GM12878 (cell line): ENCODE results near the gene ITGB3BP. TPM values are rescaled to one million over a fixed set of nuclear protein-coding genes. Genes with fewer than 3 reads are reported as not detected.

Experiments used
- ATAC-seq: fragments of 200-7000 bp; cut with Tn5 transposase; 3 replicates; pipeline ENCODE4 v1.9.1; 2020; ENCODE audit warnings: mild to moderate bottlenecking, moderate library complexity
- Bru-seq: library from RNA; stranded (reverse); fragments of 400-500 nt; gene quantifications from one replicate; lab custom pipeline; 2021; lab: Mats Ljungman, UMichigan
- BruChase-seq, 2 experiments: library from RNA; stranded (reverse); fragments of 400-500 nt; gene quantifications; one replicate each; lab custom pipeline; 2021; lab: Mats Ljungman, UMichigan
- BruUV-seq: library from RNA; stranded (reverse); fragments of 400-500 nt; replicated peaks from 2 replicates; lab custom pipeline; 2021; lab: Mats Ljungman, UMichigan
- CTCF ChIA-PET: fragments of 300-600 bp; sonication (Branson Sonifier 250); formaldehyde crosslinking; extraction: SDS; loops from one replicate; lab custom pipeline; 2021; ENCODE audit warnings: inconsistent platforms; lab: Yijun Ruan, JAX
- POLR2A ChIA-PET: fragments of 350-600 bp; formaldehyde crosslinking; extraction: SDS; loops from one replicate; lab custom pipeline; 2021; ENCODE audit warnings: inconsistent platforms; lab: Charles Lee
- RAD21 ChIA-PET: fragments of 300-600 bp; sonication (Branson Sonifier 250); formaldehyde crosslinking; loops from one replicate; lab custom pipeline; 2023; ENCODE audit warnings: antibody characterized with exemption; ENCODE audit not compliant: unreplicated experiment; lab: Charles Lee
- SMC1A ChIA-PET: fragments of 300-600 bp; sonication (Branson Sonifier 250); formaldehyde crosslinking; loops from one replicate; lab custom pipeline; 2023; ENCODE audit not compliant: unreplicated experiment, uncharacterized antibody; lab: Charles Lee
- DNase-seq: peaks from one replicate; pipeline ENCODE4 v3.0.0-alpha.2; 2011; ENCODE audit warnings: low read depth, low spot score
- FAIRE-seq: peaks from 3 replicates; lab custom pipeline; 2011; peaks lifted over from hg19 to GRCh38; lab: Jason Lieb, UNC
- H2AFZ ChIP-seq: 2 replicates; pipeline ENCODE4 v1.6.0; 2011; ENCODE audit warnings: low read depth, low read length, control low read depth; ENCODE audit not compliant: control insufficient read depth
- H3K27ac ChIP-seq: 2 replicates; pipeline ENCODE4 v1.5.1; 2011; ENCODE audit warnings: control low read depth; ENCODE audit not compliant: control insufficient read depth, insufficient read depth
- H3K27me3 ChIP-seq, 2 experiments: replicated peaks in 1 of 2; 2 replicates each; pipeline versions ENCODE4 v1.6.0 to v1.6.1; 2011; ENCODE audit warnings: low read length in 1 of 2; ENCODE audit not compliant: control insufficient read depth in 2 of 2, insufficient read depth in 2 of 2
- H3K36me3 ChIP-seq, 2 experiments: 2 replicates each; pipeline ENCODE4 v1.5.1; 2011; ENCODE audit warnings: low read length in 1 of 2; ENCODE audit not compliant: control insufficient read depth in 2 of 2, insufficient read depth in 2 of 2
- H3K4me1 ChIP-seq: 2 replicates; pipeline ENCODE4 v1.6.1; 2011; ENCODE audit warnings: mild to moderate bottlenecking, low read length, moderate library complexity, mixed read lengths; ENCODE audit not compliant: control insufficient read depth, insufficient read depth
- H3K4me2 ChIP-seq: 2 replicates; pipeline ENCODE4 v1.6.0; 2011; ENCODE audit warnings: control low read depth; ENCODE audit not compliant: control insufficient read depth, insufficient read depth
- H3K4me3 ChIP-seq: fragments of 200-600 bp; sonication (generic); 2 replicates; pipeline ENCODE4 v1.5.1; 2016
- H3K79me2 ChIP-seq: 2 replicates; pipeline ENCODE4 v1.6.0; 2011; ENCODE audit warnings: low read length; ENCODE audit not compliant: control insufficient read depth, insufficient read depth
- H3K9ac ChIP-seq: 2 replicates; pipeline ENCODE4 v1.8.0; 2011; ENCODE audit warnings: low read length, control low read depth, mixed read lengths; ENCODE audit not compliant: control insufficient read depth, insufficient read depth
- H3K9me3 ChIP-seq: replicated peaks from 3 replicates; pipeline ENCODE4 v1.5.1; 2011; ENCODE audit warnings: mild to moderate bottlenecking, low read length; ENCODE audit not compliant: control insufficient read depth, insufficient read depth
- H4K20me1 ChIP-seq: 2 replicates; pipeline ENCODE4 v1.6.0; 2011; ENCODE audit not compliant: control insufficient read depth, insufficient read depth
- CHD2 ChIP-seq: IDR thresholded peaks from 2 replicates; pipeline ENCODE4 v1.6.1; 2011; ENCODE audit warnings: low read depth, low read length, improper control_type of control experiment, borderline replicate concordance
- HDAC6 ChIP-seq: fragments of 200-600 bp; sonication (generic); IDR thresholded peaks from one replicate; pipeline ENCODE4 v1.8.0; 2017; ENCODE audit warnings: antibody characterized with exemption; ENCODE audit not compliant: unreplicated experiment
- KAT2A ChIP-seq: conservative IDR thresholded peaks from 2 replicates; pipeline ENCODE4 v1.6.1; 2011; ENCODE audit warnings: low read depth, low read length; ENCODE audit not compliant: control insufficient read depth
- NFXL1 ChIP-seq: fragments of 450-650 bp; IDR thresholded peaks from 2 replicates; pipeline ENCODE4 v1.6.1; 2017; ENCODE audit warnings: antibody characterized with exemption, mild to moderate bottlenecking, borderline replicate concordance
- WGBS: methylation state at CpG from one replicate; pipeline ENCODE4 v1.1.6; 2016; ENCODE audit warnings: low lambda C conversion rate; ENCODE audit not compliant: insufficient replicate concordance, insufficient coverage; ENCODE audit errors: missing lambda C conversion rate; 5-methylcytosine and 5-hydroxymethylcytosine counted together
- in situ Hi-C: fragments of 300-500 bp; cut with MboI; formaldehyde crosslinking; loops from 9 replicates; pipeline ENCODE4 v1.14.3; 2018; ENCODE audit warnings: mixed read lengths
- intact Hi-C: fragments of 100-400 bp; cut with micrococcal nuclease; formaldehyde crosslinking; loops from one replicate; pipeline ENCODE4 v1.14.2; 2022; ENCODE audit not compliant: unreplicated experiment
- long read RNA-seq, 2 experiments: library from polyadenylated mRNA; unstranded; transcript quantifications; one replicate each; pipeline ENCODE4 v2.0.0, GENCODE V29; 2019 to 2020
- polyA minus RNA-seq, 3 experiments: library from RNA; depleted of rRNA, polyadenylated mRNA; stranded (reverse); fragments of >200 nt; gene quantifications; 2 replicates each; pipeline ENCODE4 v1.2.3, GENCODE V29; 2011
- polyA plus RNA-seq, 11 experiments: library from polyadenylated mRNA; depleted of rRNA in 4 of 11; unstranded in 6 of 11; stranded (reverse) in 5 of 11; fragments of >200 nt; fragmentation: Nextera tagmentation in 4 of 11; fragmentation: Illumina TruSeq in 1 of 11; extraction: Ambion mirVana in 4 of 11; extraction: Trizol in 1 of 11; gene quantifications; 1 replicate in 1 of 11; 2 replicates in 10 of 11; pipeline versions ENCODE4 v1.2.1 to v1.2.3, GENCODE V29; 2011 to 2016; ENCODE audit warnings: inconsistent platforms in 2 of 11, missing spikeins in 2 of 11, low read depth in 1 of 11
- total RNA-seq, 4 experiments: library from RNA; depleted of rRNA in 3 of 4; stranded (reverse); fragments of >200 nt in 3 of 4; fragmentation: Illumina TruSeq in 1 of 4; extraction: Trizol in 1 of 4; gene quantifications; 2 replicates each; pipeline versions ENCODE4 v1.2.1 to v1.2.3, GENCODE V29; 2013 to 2021
- TF ChIP-seq, protein P1 (sequence below): fragments of 150-350 bp; IDR thresholded peaks from 2 replicates; pipeline ENCODE4 v1.6.1; 2016; ENCODE audit warnings: low read depth, low read length
- TF ChIP-seq, protein P2 (sequence below): IDR thresholded peaks from 2 replicates; pipeline ENCODE4 v1.6.1; 2011; ENCODE audit warnings: mild to moderate bottlenecking, low read depth, low read length, moderate library complexity; ENCODE audit not compliant: insufficient replicate concordance
- TF ChIP-seq, protein P3 (sequence below): fragments of 450-650 bp; formaldehyde crosslinking; IDR thresholded peaks from 2 replicates; pipeline ENCODE4 v1.5.0; 2022; ENCODE audit warnings: mild to moderate bottlenecking, missing genetic modification characterization

Gene ITGB3BP, protein sequence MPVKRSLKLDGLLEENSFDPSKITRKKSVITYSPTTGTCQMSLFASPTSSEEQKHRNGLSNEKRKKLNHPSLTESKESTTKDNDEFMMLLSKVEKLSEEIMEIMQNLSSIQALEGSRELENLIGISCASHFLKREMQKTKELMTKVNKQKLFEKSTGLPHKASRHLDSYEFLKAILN
- total RNA-seq (2013; cell fraction: nucleolus; rRNA removed) = 166 and 174 TPM in 2 replicates
- total RNA-seq (2014; rRNA removed) = 53.3 and 64.7 TPM in 2 replicates
- total RNA-seq (2014; rRNA removed; fragmentation: Illumina TruSeq; extraction: Trizol) = 61.4 and 63.2 TPM in 2 replicates
- 38.9 and 39.2 TPM in 2 replicates for total RNA-seq (2021)
- 22.2 TPM for polyA plus RNA-seq (2011; ENCODE audit: low read depth)
- 66.2 and 112 TPM in 2 replicates for polyA plus RNA-seq (2011; rRNA removed)
- polyA plus RNA-seq (2011; cell fraction: cytosol; rRNA removed) = 16.5 and 18.9 TPM in 2 replicates
- polyA plus RNA-seq (2011; cell fraction: nucleus; rRNA removed) = 30.9 TPM in 2 replicates
- polyA plus RNA-seq (2012) = 50.2 and 51.8 TPM in 2 replicates
- 84.4 and 105 TPM in 2 replicates for polyA plus RNA-seq (2014; fragmentation: Illumina TruSeq; extraction: Trizol)
- polyA plus RNA-seq (2014; fragmentation: Nextera tagmentation; extraction: Ambion mirVana) = 10 to 100 TPM; 82.4 to 86.2 TPM
- 27.5 and 39.2 TPM in 2 replicates for polyA plus RNA-seq (2014; rRNA removed)
- polyA plus RNA-seq (2016; fragmentation: Nextera tagmentation; extraction: Ambion mirVana) = 10 to 100 TPM; 57.6 to 62.3 TPM
- polyA minus RNA-seq (2011; rRNA and poly(A)+ RNA removed) = 11.5 and 12.7 TPM in 2 replicates
- polyA minus RNA-seq (2011; cell fraction: cytosol; rRNA and poly(A)+ RNA removed) = 7.5 and 11.4 TPM in 2 replicates
- 20.1 and 26.8 TPM in 2 replicates for polyA minus RNA-seq (2011; cell fraction: nucleus; rRNA and poly(A)+ RNA removed)
- Bru-seq, nascent RNA = percentile 72 among the genes with signal in this experiment
- percentile 66 among the genes with signal in this experiment for BruChase-seq, experiment 1, labeled RNA remaining after a 6-hour chase
- BruChase-seq, experiment 2, labeled RNA remaining after a 2-hour chase = percentile 68 among the genes with signal in this experiment
- long read RNA-seq, experiment 1, transcript ITGB3BP-201 (9 exons, 948 nt) = major isoform, 13 of 28 reads
- long read RNA-seq, experiment 1, partial matches to known transcripts = 3 of 28 reads
- long read RNA-seq, experiment 1, other reads (novel, unspliced or antisense) = 9 of 28 reads
- long read RNA-seq, experiment 2, transcript ITGB3BP-201 (9 exons, 948 nt) = major isoform, 55 of 131 reads
- long read RNA-seq, experiment 2, transcript ITGB3BP-212 (10 exons, 1,285 nt) = minor isoform, 13 of 131 reads
- long read RNA-seq, experiment 2, partial matches to known transcripts = 23 of 131 reads
- long read RNA-seq, experiment 2, other reads (novel, unspliced or antisense) = 36 of 131 reads

DNA sequence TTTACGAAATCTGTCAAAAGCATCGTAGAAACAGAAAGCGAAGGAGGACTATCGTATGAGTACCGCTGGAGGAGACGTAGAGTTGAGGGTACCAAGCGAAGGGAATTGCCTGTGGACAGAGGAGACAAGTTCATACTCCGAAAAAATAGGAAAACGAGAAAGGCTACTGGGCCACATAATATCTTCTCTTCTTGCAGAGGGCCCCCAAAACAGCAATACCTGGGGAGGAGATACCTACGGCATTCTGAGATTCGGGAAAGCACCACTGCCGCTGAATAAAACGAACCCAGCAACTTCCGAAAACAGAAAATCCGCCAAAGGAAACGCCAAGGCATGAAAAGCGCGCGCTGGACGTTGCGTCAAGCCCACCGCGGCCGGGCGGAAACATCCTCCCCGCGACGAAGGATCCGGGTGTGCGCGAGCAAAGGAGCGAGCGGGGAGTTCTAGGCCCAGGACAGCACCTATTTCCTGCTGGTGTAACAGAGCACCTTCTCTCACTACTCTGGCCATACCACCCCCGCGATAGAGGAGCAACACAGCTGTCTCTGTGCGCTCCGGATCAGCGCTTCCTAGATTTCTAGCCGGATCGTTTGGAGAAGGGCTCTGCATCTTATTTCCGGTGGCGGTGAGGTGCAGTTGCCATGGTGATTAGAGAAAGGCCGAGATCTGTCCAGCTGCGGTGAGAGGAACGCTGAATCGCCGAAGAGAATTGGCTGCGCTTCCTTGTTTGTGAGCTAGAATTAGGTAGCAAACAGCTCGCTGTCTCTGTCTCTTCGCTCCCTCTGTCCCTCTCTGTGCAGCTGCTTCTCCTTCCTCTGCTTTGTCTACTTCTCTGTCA is at the start of gene ITGB3BP, which contains the start of gene EFCAB7:
Gene ITGB3BP, minus strand, starts transcription at position 335 of the 838 bp plus-strand sequence. Its CDS starts 92 bp downstream, at position 243.
Gene EFCAB7, plus strand, starts transcription at position 635 of the 838 bp plus-strand sequence. CDS start 2,048 bp downstream, outside the sequence.
- DNase-seq (peak; percentile 77), ATAC-seq (peak; percentile 89), FAIRE-seq (peak; percentile 86)
- RAD21 ChIA-PET = no interaction called here
- H3K79me2 ChIP-seq = peaks cover 33% of the 10 kb centered on the region
- peaks cover 6% of the 10 kb centered on the region for H3K4me1 ChIP-seq
- CTCF ChIA-PET = interaction anchor here (0.6 to 2.2 kb wide), 10 partner anchors 9 to 692 kb away, joined by 3 to 11 read pairs (median 3); partner anchors contain the start of gene ALG6
- no peaks in the 10 kb centered on the region for H3K9me3 ChIP-seq
- POLR2A ChIA-PET = interaction anchor here (0.8 to 0.9 kb wide), 2 partner anchors 11 to 16 kb away, joined by 3 read pairs; no protein-coding TSS in a partner anchor
- SMC1A ChIA-PET = interaction anchor here (0.6 to 2.9 kb wide), 3 partner anchors 15 to 717 kb away, joined by 3 to 14 read pairs (median 3); no protein-coding TSS in a partner anchor
- H2AFZ ChIP-seq = peak within 1 kb of the TSS; percentile 100
- H3K27me3 ChIP-seq = no peaks in the 10 kb centered on the region
- H4K20me1 ChIP-seq = no peaks in the 10 kb centered on the region
- intact Hi-C loops (no loop called here), in situ Hi-C loops (no loop called here)
- H3K4me2 ChIP-seq = peak within 1 kb of the TSS; percentile 82
- under 1% methylated on average over 50 of the region's 50 CpGs for WGBS
- H3K27ac ChIP-seq = peak within 1 kb of the TSS; percentile 97
- H3K9ac ChIP-seq = peak within 1 kb of the TSS; percentile 88
- H3K4me3 ChIP-seq = peak within 1 kb of the TSS; percentile 83
- H3K36me3 ChIP-seq = no peaks in the 10 kb centered on the region
- no TSS peak for BruUV-seq
- TF ChIP-seq, protein P1, sequence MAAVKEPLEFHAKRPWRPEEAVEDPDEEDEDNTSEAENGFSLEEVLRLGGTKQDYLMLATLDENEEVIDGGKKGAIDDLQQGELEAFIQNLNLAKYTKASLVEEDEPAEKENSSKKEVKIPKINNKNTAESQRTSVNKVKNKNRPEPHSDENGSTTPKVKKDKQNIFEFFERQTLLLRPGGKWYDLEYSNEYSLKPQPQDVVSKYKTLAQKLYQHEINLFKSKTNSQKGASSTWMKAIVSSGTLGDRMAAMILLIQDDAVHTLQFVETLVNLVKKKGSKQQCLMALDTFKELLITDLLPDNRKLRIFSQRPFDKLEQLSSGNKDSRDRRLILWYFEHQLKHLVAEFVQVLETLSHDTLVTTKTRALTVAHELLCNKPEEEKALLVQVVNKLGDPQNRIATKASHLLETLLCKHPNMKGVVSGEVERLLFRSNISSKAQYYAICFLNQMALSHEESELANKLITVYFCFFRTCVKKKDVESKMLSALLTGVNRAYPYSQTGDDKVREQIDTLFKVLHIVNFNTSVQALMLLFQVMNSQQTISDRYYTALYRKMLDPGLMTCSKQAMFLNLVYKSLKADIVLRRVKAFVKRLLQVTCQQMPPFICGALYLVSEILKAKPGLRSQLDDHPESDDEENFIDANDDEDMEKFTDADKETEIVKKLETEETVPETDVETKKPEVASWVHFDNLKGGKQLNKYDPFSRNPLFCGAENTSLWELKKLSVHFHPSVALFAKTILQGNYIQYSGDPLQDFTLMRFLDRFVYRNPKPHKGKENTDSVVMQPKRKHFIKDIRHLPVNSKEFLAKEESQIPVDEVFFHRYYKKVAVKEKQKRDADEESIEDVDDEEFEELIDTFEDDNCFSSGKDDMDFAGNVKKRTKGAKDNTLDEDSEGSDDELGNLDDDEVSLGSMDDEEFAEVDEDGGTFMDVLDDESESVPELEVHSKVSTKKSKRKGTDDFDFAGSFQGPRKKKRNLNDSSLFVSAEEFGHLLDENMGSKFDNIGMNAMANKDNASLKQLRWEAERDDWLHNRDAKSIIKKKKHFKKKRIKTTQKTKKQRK = no peak
- no peak for TF ChIP-seq NFXL1
- TF ChIP-seq, protein P2, sequence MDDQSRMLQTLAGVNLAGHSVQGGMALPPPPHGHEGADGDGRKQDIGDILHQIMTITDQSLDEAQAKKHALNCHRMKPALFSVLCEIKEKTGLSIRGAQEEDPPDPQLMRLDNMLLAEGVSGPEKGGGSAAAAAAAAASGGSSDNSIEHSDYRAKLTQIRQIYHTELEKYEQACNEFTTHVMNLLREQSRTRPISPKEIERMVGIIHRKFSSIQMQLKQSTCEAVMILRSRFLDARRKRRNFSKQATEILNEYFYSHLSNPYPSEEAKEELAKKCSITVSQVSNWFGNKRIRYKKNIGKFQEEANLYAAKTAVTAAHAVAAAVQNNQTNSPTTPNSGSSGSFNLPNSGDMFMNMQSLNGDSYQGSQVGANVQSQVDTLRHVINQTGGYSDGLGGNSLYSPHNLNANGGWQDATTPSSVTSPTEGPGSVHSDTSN = no peak
- TF ChIP-seq KAT2A = no peak
- no peak for TF ChIP-seq HDAC6
- no peak for TF ChIP-seq CHD2
- TF ChIP-seq, protein P3, sequence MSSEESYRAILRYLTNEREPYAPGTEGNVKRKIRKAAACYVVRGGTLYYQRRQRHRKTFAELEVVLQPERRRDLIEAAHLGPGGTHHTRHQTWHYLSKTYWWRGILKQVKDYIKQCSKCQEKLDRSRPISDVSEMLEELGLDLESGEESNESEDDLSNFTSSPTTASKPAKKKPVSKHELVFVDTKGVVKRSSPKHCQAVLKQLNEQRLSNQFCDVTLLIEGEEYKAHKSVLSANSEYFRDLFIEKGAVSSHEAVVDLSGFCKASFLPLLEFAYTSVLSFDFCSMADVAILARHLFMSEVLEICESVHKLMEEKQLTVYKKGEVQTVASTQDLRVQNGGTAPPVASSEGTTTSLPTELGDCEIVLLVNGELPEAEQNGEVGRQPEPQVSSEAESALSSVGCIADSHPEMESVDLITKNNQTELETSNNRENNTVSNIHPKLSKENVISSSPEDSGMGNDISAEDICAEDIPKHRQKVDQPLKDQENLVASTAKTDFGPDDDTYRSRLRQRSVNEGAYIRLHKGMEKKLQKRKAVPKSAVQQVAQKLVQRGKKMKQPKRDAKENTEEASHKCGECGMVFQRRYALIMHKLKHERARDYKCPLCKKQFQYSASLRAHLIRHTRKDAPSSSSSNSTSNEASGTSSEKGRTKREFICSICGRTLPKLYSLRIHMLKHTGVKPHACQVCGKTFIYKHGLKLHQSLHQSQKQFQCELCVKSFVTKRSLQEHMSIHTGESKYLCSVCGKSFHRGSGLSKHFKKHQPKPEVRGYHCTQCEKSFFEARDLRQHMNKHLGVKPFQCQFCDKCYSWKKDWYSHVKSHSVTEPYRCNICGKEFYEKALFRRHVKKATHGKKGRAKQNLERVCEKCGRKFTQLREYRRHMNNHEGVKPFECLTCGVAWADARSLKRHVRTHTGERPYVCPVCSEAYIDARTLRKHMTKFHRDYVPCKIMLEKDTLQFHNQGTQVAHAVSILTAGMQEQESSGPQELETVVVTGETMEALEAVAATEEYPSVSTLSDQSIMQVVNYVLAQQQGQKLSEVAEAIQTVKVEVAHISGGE (CRISPR knock-in tag) = peak; percentile 98
